PC-3 (cell line): Measurements from ENCODE around the gene SH2D6. TPM values are rescaled to one million over a fixed set of nuclear protein-coding genes. Genes with fewer than 3 reads are reported as not detected.

Experiments used
- ATAC-seq: fragments of 200-7000 bp; cut with Tn5 transposase; 2 replicates; pipeline ENCODE4 v1.9.1; 2020; ENCODE audit warnings: mild to moderate bottlenecking, moderate library complexity
- BruUV-seq: library from RNA; stranded (reverse); fragments of 400-500 nt; replicated peaks from 2 replicates; lab custom pipeline; 2021; lab: Mats Ljungman, UMichigan
- CTCF ChIA-PET: fragments of 300-600 bp; sonication (Branson Sonifier 250); formaldehyde crosslinking; loops from one replicate; lab custom pipeline; 2022; ENCODE audit warnings: antibody characterized with exemption; lab: Charles Lee
- POLR2A ChIA-PET: fragments of 300-600 bp; sonication (Branson Sonifier 250); formaldehyde crosslinking; loops from one replicate; lab custom pipeline; 2022; ENCODE audit warnings: antibody characterized with exemption; ENCODE audit not compliant: unreplicated experiment; lab: Charles Lee
- DNase-seq: peaks from one replicate; pipeline ENCODE4 v3.0.0-alpha.2; 2015
- H2AFZ ChIP-seq: fragments of 300-600 bp; sonication (generic); 2 replicates; pipeline ENCODE4 v1.6.0; 2016; ENCODE audit warnings: antibody characterized with exemption, low read length
- H3F3A ChIP-seq: fragments of 300-600 bp; sonication (generic); one replicate; pipeline ENCODE4 v1.6.0; 2017; ENCODE audit warnings: antibody characterized with exemption, low read length, control low read depth, mild to moderate bottlenecking; ENCODE audit not compliant: unreplicated experiment
- H3K27ac ChIP-seq: fragments of 300-600 bp; sonication (generic); 2 replicates; pipeline ENCODE4 v1.5.1; 2016; ENCODE audit warnings: mild to moderate bottlenecking, low read length
- H3K27me3 ChIP-seq: fragments of 300-600 bp; sonication (generic); 2 replicates; pipeline ENCODE4 v1.6.1; 2016; ENCODE audit warnings: low read length, mixed read lengths
- H3K36me3 ChIP-seq: fragments of 300-600 bp; sonication (generic); 2 replicates; pipeline ENCODE4 v1.6.1; 2016; ENCODE audit warnings: low read depth, mixed run types, low read length, mixed read lengths
- H3K4me1 ChIP-seq: fragments of 300-600 bp; sonication (generic); 2 replicates; pipeline ENCODE4 v1.5.1; 2016; ENCODE audit warnings: low read length; ENCODE audit not compliant: insufficient read depth
- H3K4me2 ChIP-seq: fragments of 300-600 bp; sonication (generic); 2 replicates; pipeline ENCODE4 v1.6.0; 2016; ENCODE audit warnings: low read length
- H3K4me3 ChIP-seq: fragments of 300-600 bp; sonication (generic); 2 replicates; pipeline ENCODE4 v1.5.1; 2016; ENCODE audit warnings: mild to moderate bottlenecking, low read length, mixed read lengths
- H3K79me2 ChIP-seq: fragments of 300-600 bp; sonication (generic); 2 replicates; pipeline ENCODE4 v1.6.1; 2017; ENCODE audit warnings: low read length, mixed read lengths
- H3K9ac ChIP-seq: fragments of 300-600 bp; sonication (generic); 2 replicates; pipeline ENCODE4 v1.6.0; 2016; ENCODE audit warnings: mild to moderate bottlenecking, low read length
- H3K9me2 ChIP-seq: fragments of 300-600 bp; sonication (generic); replicated peaks from 2 replicates; pipeline ENCODE4 v1.6.1; 2016; ENCODE audit warnings: mixed run types, low read length, mixed read lengths
- H3K9me3 ChIP-seq: fragments of 300-600 bp; sonication (generic); 2 replicates; pipeline ENCODE4 v1.6.1; 2016; ENCODE audit warnings: low read length, mixed read lengths
- H4K20me1 ChIP-seq: fragments of 300-600 bp; sonication (generic); 2 replicates; pipeline ENCODE4 v1.6.1; 2016; ENCODE audit warnings: low read length, mixed read lengths
- EZH2 ChIP-seq: fragments of 300-600 bp; sonication (generic); IDR thresholded peaks from one replicate; pipeline ENCODE4 v1.6.1; 2017; ENCODE audit warnings: antibody characterized with exemption, mild to moderate bottlenecking, low read length; ENCODE audit not compliant: unreplicated experiment
- EZH2phosphoT487 ChIP-seq: fragments of 300-600 bp; sonication (generic); IDR thresholded peaks from 2 replicates; pipeline ENCODE4 v1.6.1; 2018; ENCODE audit warnings: mild to moderate bottlenecking, antibody characterized with exemption, low read length, borderline replicate concordance
- intact Hi-C: fragments of 100-400 bp; cut with micrococcal nuclease; formaldehyde crosslinking; loops from 2 replicates; pipeline ENCODE4 v1.9.0; 2023
- total RNA-seq: library from RNA; depleted of rRNA; stranded (reverse); fragments of >200 nt; gene quantifications from 2 replicates; pipeline ENCODE4 v1.2.3, GENCODE V29; 2014
- TF ChIP-seq, protein P1 (sequence below): fragments of 300-600 bp; sonication (generic); conservative IDR thresholded peaks from 2 replicates; pipeline ENCODE4 v1.5.1; 2017; ENCODE audit warnings: antibody characterized with exemption, low read depth, mild to moderate bottlenecking, low read length

SH2D6 gene
- total RNA-seq, 1 experiment from 2014 or later: not detected

DNA sequence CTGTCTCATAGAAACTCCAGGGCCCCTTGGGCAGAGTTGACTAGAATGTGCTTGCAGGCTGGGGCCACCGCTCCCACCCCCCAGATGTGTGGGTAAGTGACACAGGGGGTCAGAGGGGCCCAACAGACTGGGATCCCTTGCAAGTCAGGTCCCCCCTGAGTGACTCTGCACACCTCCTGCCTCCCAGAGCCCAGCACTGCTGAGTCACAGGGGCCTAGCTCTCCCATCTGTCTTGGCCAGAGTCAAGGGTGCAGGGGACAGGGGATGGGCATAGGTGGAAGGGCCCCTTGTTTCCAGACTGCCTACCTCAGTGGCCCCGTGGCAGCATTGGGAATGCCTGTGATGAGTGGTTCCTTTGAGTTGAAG lies 11.4 kb downstream of the SH2D6 start:
- Histone ChIP-seq H3K36me3 (no peaks in the 10 kb centered on the region), H3F3A (no peaks in the 10 kb centered on the region), H2AFZ (no peak overlapping the region), H3K9me3 (no peaks in the 10 kb centered on the region), H3K79me2 (no peaks in the 10 kb centered on the region), H3K4me2 (no peak overlapping the region), H3K4me3 (no peak overlapping the region), H3K27me3 (no peaks in the 10 kb centered on the region), H4K20me1 (no peaks in the 10 kb centered on the region), H3K4me1 (peaks cover 21% of the 10 kb centered on the region), H3K27ac (no peak overlapping the region), H3K9ac (no peak overlapping the region), H3K9me2 (no peaks in the 10 kb centered on the region)
- BruUV-seq: no TSS peak
- TF ChIP-seq EZH2phosphoT487 (no peak), EZH2 (no peak)
- TF ChIP-seq, protein P1, sequence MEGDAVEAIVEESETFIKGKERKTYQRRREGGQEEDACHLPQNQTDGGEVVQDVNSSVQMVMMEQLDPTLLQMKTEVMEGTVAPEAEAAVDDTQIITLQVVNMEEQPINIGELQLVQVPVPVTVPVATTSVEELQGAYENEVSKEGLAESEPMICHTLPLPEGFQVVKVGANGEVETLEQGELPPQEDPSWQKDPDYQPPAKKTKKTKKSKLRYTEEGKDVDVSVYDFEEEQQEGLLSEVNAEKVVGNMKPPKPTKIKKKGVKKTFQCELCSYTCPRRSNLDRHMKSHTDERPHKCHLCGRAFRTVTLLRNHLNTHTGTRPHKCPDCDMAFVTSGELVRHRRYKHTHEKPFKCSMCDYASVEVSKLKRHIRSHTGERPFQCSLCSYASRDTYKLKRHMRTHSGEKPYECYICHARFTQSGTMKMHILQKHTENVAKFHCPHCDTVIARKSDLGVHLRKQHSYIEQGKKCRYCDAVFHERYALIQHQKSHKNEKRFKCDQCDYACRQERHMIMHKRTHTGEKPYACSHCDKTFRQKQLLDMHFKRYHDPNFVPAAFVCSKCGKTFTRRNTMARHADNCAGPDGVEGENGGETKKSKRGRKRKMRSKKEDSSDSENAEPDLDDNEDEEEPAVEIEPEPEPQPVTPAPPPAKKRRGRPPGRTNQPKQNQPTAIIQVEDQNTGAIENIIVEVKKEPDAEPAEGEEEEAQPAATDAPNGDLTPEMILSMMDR: no peak
- ATAC-seq (no peak), DNase-seq (no peak)
- ChIA-PET CTCF (no interaction called here), POLR2A (no interaction called here)
- intact Hi-C loops: no loop called here

GRCh38 chr2:85430752-85431569 lies 12.4 kb downstream of the SH2D6 start:
- Histone ChIP-seq H3K4me1 (peaks cover 21% of the 10 kb centered on the region), H3K9me2 (no peaks in the 10 kb centered on the region), H3K9ac (no peak overlapping the region), H3F3A (no peaks in the 10 kb centered on the region), H3K27ac (no peak overlapping the region), H4K20me1 (no peaks in the 10 kb centered on the region), H2AFZ (no peak overlapping the region), H3K27me3 (no peaks in the 10 kb centered on the region), H3K4me2 (no peak overlapping the region), H3K9me3 (no peaks in the 10 kb centered on the region), H3K4me3 (no peak overlapping the region), H3K79me2 (no peaks in the 10 kb centered on the region), H3K36me3 (no peaks in the 10 kb centered on the region)
- intact Hi-C loops: no loop called here
- no peak for DNase-seq
- ChIA-PET POLR2A (no interaction called here), CTCF (no interaction called here)
- BruUV-seq: no TSS peak
- TF ChIP-seq, protein P1: no peak
- no peak for TF ChIP-seq EZH2
- TF ChIP-seq EZH2phosphoT487: no peak
- ATAC-seq: no peak

DNA sequence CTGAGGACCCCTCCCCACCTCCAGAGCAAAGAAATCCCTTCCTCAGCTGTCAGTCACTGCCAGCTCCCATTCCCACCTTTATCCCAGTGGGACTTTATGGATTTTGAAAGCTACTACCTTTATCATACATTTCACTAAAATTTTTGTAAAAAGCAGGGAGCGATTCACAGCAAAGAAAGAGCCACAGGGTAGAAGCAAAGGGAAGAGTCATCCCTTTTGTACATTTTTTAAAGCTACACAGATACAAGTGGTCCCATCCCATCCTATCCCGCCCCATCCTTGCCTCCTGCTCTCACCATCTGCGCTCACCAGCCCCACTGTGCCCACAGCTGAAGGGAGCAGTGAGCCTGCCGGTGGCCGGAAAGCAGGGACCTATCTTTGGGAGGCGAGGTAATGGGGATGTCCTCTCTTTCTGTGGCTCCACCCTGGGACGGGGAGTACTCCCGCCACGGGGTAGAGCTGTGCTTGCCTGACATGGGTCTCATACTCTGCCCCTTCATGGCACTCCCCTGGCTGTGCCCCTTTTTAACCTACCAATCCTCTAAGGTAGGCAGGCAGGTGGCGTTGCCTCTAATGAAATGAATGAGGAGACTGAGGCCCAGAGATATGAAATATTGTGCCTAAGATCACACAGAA lies 13.2 kb downstream of the SH2D6 start:
- intact Hi-C loops: no loop called here
- Histone ChIP-seq H3K27ac (no peak overlapping the region), H3F3A (no peaks in the 10 kb centered on the region), H3K27me3 (no peaks in the 10 kb centered on the region), H3K9me3 (no peaks in the 10 kb centered on the region), H3K36me3 (no peaks in the 10 kb centered on the region), H3K9ac (no peak overlapping the region), H4K20me1 (no peaks in the 10 kb centered on the region), H3K4me2 (no peak overlapping the region), H2AFZ (no peak overlapping the region), H3K4me1 (peaks cover 21% of the 10 kb centered on the region), H3K9me2 (no peaks in the 10 kb centered on the region), H3K4me3 (no peak overlapping the region), H3K79me2 (no peaks in the 10 kb centered on the region)
- ATAC-seq (no peak), DNase-seq (no peak)
- TF ChIP-seq, protein P1: no peak
- TF ChIP-seq EZH2phosphoT487 (no peak), EZH2 (no peak)
- CTCF ChIA-PET: no interaction called here
- BruUV-seq: no TSS peak
- POLR2A ChIA-PET: interaction anchor here (0.5 to 0.7 kb wide), 2 partner anchors 22 to 33 kb away, joined by 3 read pairs; no protein-coding TSS in a partner anchor
